Ovary (tissue), 3 donors: ENCODE measurements around the gene SERPINB12.

Experiments
- EP300 ChIP-seq: sonication (generic); formaldehyde crosslinking; IDR thresholded peaks from one replicate; pipeline ENCODE4 v1.6.1; 2017; ENCODE audit warnings: antibody characterized with exemption
- POLR2A ChIP-seq: fragments of 450-650 bp; IDR thresholded peaks from one replicate; pipeline ENCODE4 v1.6.1; 2017; ENCODE audit warnings: antibody characterized with exemption, mild to moderate bottlenecking, moderate library complexity
- TF ChIP-seq, protein P1 (sequence below), 3 donors: fragments of 450-650 bp in 2 of 3; fragments of 200-600 bp in 1 of 3; IDR thresholded peaks; one replicate each; pipeline versions ENCODE4 v1.5.1 to v1.8.0; 2016 to 2022; ENCODE audit warnings: antibody characterized with exemption in 3 of 3, mild to moderate bottlenecking in 1 of 3
- donor health status: DM: no; HTN: no; CAD: no.

DNA sequence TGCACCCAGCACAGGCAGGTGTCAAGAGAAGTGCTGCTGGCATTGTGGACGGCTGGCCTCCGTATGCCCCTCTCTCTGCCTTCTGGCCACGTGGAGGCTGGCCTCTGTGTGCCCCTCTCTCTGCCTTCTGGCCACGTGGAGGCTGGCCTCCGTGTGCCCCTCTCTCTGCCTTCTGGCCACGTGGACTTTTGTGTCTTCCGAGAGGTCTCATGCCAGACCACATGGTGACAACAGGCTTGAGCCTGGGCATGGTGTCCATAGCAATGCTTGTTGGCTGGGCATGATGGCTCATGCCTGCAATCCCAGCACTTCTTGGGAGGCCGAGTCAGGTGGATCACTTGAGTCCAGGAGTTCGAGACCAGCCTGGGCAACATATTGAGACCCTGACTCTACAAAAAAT lies 25.7 kb downstream of the SERPINB12 start:
- TF ChIP-seq, protein P1, sequence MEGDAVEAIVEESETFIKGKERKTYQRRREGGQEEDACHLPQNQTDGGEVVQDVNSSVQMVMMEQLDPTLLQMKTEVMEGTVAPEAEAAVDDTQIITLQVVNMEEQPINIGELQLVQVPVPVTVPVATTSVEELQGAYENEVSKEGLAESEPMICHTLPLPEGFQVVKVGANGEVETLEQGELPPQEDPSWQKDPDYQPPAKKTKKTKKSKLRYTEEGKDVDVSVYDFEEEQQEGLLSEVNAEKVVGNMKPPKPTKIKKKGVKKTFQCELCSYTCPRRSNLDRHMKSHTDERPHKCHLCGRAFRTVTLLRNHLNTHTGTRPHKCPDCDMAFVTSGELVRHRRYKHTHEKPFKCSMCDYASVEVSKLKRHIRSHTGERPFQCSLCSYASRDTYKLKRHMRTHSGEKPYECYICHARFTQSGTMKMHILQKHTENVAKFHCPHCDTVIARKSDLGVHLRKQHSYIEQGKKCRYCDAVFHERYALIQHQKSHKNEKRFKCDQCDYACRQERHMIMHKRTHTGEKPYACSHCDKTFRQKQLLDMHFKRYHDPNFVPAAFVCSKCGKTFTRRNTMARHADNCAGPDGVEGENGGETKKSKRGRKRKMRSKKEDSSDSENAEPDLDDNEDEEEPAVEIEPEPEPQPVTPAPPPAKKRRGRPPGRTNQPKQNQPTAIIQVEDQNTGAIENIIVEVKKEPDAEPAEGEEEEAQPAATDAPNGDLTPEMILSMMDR (IDR thresholded peaks at IDR 0.05), result no peak
- TF ChIP-seq EP300, result no peak
- TF ChIP-seq POLR2A, result no peak
